ENCODE results near the gene TECPR2. TPM values are rescaled to one million over a fixed set of nuclear protein-coding genes. Genes with fewer than 3 reads are reported as not detected.
A peak's percentile ranks its signal among the peaks of the same experiment; 100 is the strongest.
"Not testable (repeated sequence)": the region's sequence is repeated elsewhere in the genome, so short reads cannot be mapped to it uniquely, and the experiment has no call there.

The TECPR2 gene
- total RNA-seq, 1 donor from 2014 or later, result 27.0 TPM

GRCh38 chr14:102518063-102518648, 155.4 kb downstream of the TECPR2 start:
- H3K4me3 Mint-ChIP-seq, result peak overlapping the region; percentile 84
- no peaks in the 10 kb centered on the region for H3K9me3 Mint-ChIP-seq
- no peak for TF ChIP-seq CTCF (conservative IDR thresholded peaks at IDR 0.05)
- H3K27ac Mint-ChIP-seq (ENCODE audit: unreplicated experiment), result no peak overlapping the region
- no peaks in the 10 kb centered on the region for H3K36me3 Mint-ChIP-seq (ENCODE audit: low read depth)
- H3K27me3 Mint-ChIP-seq (ENCODE audit: low read depth), result no peaks in the 10 kb centered on the region
- DNase-seq (ENCODE audit: low read depth, low spot score), result no peak
- peaks cover 5% of the 10 kb centered on the region for H3K4me1 Mint-ChIP-seq

GRCh38 chr14:102519709-102520108, 157.0 kb downstream of the TECPR2 start:
- not testable (repeated sequence) for H3K36me3 Mint-ChIP-seq (ENCODE audit: low read depth); DNase-seq (ENCODE audit: low read depth, low spot score); H3K27me3 Mint-ChIP-seq (ENCODE audit: low read depth); H3K4me1 Mint-ChIP-seq; H3K9me3 Mint-ChIP-seq; H3K27ac Mint-ChIP-seq (ENCODE audit: unreplicated experiment)
- peak overlapping the region; percentile 41 for H3K4me3 Mint-ChIP-seq

GRCh38 chr14:102523200-102523568, 160.4 kb downstream of the TECPR2 start:
- no peaks in the 10 kb centered on the region for H3K27me3 Mint-ChIP-seq (ENCODE audit: low read depth)
- H3K4me1 Mint-ChIP-seq, result peaks cover 16% of the 10 kb centered on the region
- TF ChIP-seq CTCF (conservative IDR thresholded peaks at IDR 0.05), result no peak
- H3K27ac Mint-ChIP-seq (ENCODE audit: unreplicated experiment), result no peak overlapping the region
- peak overlapping the region; percentile 41 for H3K4me3 Mint-ChIP-seq
- no peak for DNase-seq (ENCODE audit: low read depth, low spot score)
- H3K9me3 Mint-ChIP-seq, result no peaks in the 10 kb centered on the region
- no peaks in the 10 kb centered on the region for H3K36me3 Mint-ChIP-seq (ENCODE audit: low read depth)

GRCh38 chr14:102523569-102524450, 161.1 kb downstream of the TECPR2 start:
- H3K27ac Mint-ChIP-seq (ENCODE audit: unreplicated experiment), result no peak overlapping the region
- H3K4me3 Mint-ChIP-seq, result no peak overlapping the region
- no peaks in the 10 kb centered on the region for H3K27me3 Mint-ChIP-seq (ENCODE audit: low read depth)
- no peaks in the 10 kb centered on the region for H3K36me3 Mint-ChIP-seq (ENCODE audit: low read depth)
- no peak for TF ChIP-seq CTCF (conservative IDR thresholded peaks at IDR 0.05)
- H3K4me1 Mint-ChIP-seq, result peaks cover 16% of the 10 kb centered on the region
- DNase-seq (ENCODE audit: low read depth, low spot score), result no peak
- H3K9me3 Mint-ChIP-seq, result no peaks in the 10 kb centered on the region

GRCh38 chr14:102524451-102525218, 161.9 kb downstream of the TECPR2 start:
- TF ChIP-seq CTCF (conservative IDR thresholded peaks at IDR 0.05), result peak; percentile 99
- Mint-ChIP-seq H3K36me3 (ENCODE audit: low read depth) (no peaks in the 10 kb centered on the region), H3K4me1 (peaks cover 16% of the 10 kb centered on the region), H3K9me3 (no peaks in the 10 kb centered on the region), H3K27me3 (ENCODE audit: low read depth) (no peaks in the 10 kb centered on the region), H3K27ac (ENCODE audit: unreplicated experiment) (peak overlapping the region; percentile 76), H3K4me3 (peak overlapping the region; percentile 94)
- peak; percentile 100 for DNase-seq (ENCODE audit: low read depth, low spot score)
